RWPE2 (cell line): ENCODE data around the gene SPRN.

Experiments
- ATAC-seq: fragments of 200-7000 bp; cut with Tn5 transposase; 3 replicates; pipeline ENCODE4 v1.9.1; 2021; ENCODE audit warnings: low read depth
- DNase-seq: peaks from one replicate; pipeline ENCODE4 v3.0.0-alpha.2; 2020; ENCODE audit warnings: low spot score
- H3K27ac ChIP-seq: fragments of 450-650 bp; 2 replicates; pipeline ENCODE4 v1.5.1; 2017; ENCODE audit warnings: mild to moderate bottlenecking; ENCODE audit not compliant: poor library complexity, severe bottlenecking
- H3K27me3 ChIP-seq: fragments of 250-450 bp; sonication (Bioruptor Pico); 2 replicates; pipeline ENCODE4 v1.5.1; 2021; ENCODE audit warnings: mild to moderate bottlenecking, moderate library complexity; ENCODE audit not compliant: insufficient read depth, poor library complexity, severe bottlenecking
- H3K36me3 ChIP-seq: fragments of 250-450 bp; sonication (Bioruptor Pico); 2 replicates; pipeline ENCODE4 v1.5.1; 2020; ENCODE audit warnings: low read depth, mild to moderate bottlenecking, moderate library complexity
- H3K4me1 ChIP-seq: fragments of 250-450 bp; sonication (Bioruptor Pico); 2 replicates; pipeline ENCODE4 v1.5.1; 2021; ENCODE audit warnings: mild to moderate bottlenecking, moderate library complexity; ENCODE audit not compliant: insufficient read depth, poor library complexity, severe bottlenecking
- H3K4me3 ChIP-seq: fragments of 250-450 bp; sonication (Bioruptor Pico); 2 replicates; pipeline ENCODE4 v1.5.1; 2021; ENCODE audit warnings: mild to moderate bottlenecking, moderate library complexity; ENCODE audit not compliant: severe bottlenecking
- H3K9me3 ChIP-seq: fragments of 250-450 bp; sonication (Bioruptor Pico); 2 replicates; pipeline ENCODE4 v1.5.1; 2021; ENCODE audit warnings: mild to moderate bottlenecking, moderate library complexity; ENCODE audit not compliant: severe bottlenecking
- TF ChIP-seq, protein P1 (sequence below): fragments of 450-650 bp; IDR thresholded peaks from one replicate; pipeline ENCODE4 v1.5.1; 2017; ENCODE audit warnings: mild to moderate bottlenecking, moderate library complexity; ENCODE audit not compliant: poor library complexity, severe bottlenecking

Gene SPRN

DNA sequence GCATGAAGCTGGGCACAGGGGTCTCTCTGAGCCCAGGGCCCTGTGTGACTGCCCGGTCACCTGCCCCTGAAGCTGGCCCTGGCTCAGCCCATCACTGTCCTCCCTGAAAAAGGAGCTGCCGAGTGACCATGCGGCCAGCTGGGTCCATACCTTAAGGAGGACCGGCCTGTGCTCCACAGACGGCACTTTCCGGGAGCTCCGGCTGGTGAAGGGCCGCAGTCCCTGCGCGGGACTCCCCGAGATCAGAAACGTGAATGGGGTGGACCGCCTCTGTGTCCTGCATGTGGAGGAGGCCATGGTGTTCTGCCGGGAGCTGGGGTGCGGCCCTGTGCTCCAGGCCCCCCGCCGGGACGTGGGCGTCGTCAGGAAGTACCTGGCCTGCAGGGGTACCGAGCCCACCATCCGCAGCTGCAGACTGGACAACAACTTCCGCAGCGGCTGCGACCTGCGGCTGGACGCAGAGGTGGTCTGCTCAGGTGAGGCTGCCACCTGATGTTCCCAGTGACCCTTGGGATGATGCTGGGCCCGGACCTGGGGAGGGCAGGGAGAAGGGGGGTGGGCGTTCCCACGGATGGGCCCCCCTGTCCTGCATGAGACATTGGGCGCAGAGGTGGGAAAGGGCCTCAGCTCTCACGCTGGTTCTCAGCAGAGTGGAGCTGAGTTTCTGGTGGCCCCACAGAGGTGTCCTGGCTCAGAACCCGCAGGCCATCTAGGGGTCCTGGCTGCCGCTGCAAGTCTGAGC lies 32.8 kb upstream of the SPRN start:
- H3K36me3 ChIP-seq = no peaks in the 10 kb centered on the region
- H3K4me1 ChIP-seq = no peaks in the 10 kb centered on the region
- DNase-seq (peak; percentile 61), ATAC-seq (no peak)
- no peaks in the 10 kb centered on the region for H3K9me3 ChIP-seq
- no peak overlapping the region for H3K27ac ChIP-seq
- no peaks in the 10 kb centered on the region for H3K27me3 ChIP-seq
- TF ChIP-seq, protein P1, sequence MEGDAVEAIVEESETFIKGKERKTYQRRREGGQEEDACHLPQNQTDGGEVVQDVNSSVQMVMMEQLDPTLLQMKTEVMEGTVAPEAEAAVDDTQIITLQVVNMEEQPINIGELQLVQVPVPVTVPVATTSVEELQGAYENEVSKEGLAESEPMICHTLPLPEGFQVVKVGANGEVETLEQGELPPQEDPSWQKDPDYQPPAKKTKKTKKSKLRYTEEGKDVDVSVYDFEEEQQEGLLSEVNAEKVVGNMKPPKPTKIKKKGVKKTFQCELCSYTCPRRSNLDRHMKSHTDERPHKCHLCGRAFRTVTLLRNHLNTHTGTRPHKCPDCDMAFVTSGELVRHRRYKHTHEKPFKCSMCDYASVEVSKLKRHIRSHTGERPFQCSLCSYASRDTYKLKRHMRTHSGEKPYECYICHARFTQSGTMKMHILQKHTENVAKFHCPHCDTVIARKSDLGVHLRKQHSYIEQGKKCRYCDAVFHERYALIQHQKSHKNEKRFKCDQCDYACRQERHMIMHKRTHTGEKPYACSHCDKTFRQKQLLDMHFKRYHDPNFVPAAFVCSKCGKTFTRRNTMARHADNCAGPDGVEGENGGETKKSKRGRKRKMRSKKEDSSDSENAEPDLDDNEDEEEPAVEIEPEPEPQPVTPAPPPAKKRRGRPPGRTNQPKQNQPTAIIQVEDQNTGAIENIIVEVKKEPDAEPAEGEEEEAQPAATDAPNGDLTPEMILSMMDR = no peak
- H3K4me3 ChIP-seq = no peak overlapping the region

DNA sequence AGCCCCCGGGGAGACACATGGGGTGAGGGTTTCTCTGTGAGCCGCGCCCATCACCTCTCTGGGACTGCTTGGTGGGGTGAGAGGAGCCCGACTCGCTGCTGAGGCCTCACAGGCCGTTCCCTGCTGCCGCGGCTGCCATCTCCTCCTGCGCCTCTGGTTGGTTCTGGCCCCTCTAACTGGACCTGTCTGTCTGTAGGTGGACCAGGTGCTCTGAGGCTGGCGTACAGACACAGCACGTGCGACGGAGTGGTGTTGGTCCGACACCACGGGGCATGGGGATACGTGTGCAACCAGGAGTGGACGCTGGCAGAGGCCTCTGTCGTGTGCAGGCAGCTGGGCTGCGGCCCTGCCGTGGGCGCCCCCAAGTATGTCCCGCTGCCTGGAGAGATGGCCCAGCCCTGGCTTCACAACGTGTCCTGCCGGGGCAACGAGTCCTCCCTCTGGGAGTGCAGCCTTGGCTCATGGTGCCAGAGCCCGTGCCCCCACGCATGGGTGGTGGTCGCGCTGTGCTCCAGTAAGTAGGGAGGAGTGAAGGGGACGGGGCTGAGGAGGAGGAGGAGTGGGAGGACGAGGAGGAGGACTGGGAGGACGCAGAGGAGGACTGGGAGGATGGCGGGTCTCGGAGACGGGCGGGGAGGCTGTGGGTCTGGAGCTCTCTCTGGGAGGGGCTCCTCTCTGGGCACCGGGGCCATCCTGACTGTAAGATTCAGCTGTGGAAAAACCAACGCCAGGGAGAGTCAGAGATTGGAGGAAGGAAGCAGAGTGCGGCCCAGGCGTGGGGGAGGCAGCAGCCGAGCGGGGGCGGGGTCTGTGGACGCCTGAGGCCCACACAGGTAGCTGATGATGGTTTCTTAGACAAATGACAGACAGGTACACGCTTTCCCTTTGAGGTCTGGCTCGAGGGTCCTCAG lies 31.9 kb upstream of the SPRN start:
- H3K9me3 ChIP-seq = no peaks in the 10 kb centered on the region
- H3K27ac ChIP-seq = no peak overlapping the region
- no peaks in the 10 kb centered on the region for H3K4me1 ChIP-seq
- DNase-seq = peak; percentile 58
- no peaks in the 10 kb centered on the region for H3K36me3 ChIP-seq
- H3K27me3 ChIP-seq = no peaks in the 10 kb centered on the region
- H3K4me3 ChIP-seq = no peak overlapping the region
- TF ChIP-seq, protein P1 = no peak
- ATAC-seq = no peak

DNA sequence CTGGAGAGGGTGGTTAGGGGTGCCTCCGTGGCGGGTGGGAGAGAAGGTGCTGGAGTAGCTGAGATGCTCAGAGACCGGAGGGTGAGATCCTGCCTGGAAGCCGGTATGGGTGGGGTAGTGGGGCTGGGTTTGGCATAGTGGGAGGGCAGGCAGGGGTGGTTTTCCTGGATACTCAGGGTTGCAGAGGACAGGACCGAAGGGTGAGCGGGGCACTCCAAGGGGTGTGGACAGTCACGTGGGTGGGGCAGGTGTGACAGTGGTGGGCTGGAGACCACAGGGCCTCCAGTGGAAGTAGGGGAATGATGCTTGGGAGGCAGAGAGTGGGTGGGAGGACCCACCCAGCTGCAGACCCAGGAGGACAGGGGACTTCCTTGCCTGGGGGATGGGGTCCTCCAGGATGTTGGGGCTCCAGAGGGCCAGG lies 31.2 kb upstream of the SPRN start:
- ATAC-seq = no peak
- TF ChIP-seq, protein P1 = no peak
- peak; percentile 57 for DNase-seq
- Histone ChIP-seq H3K9me3 (no peaks in the 10 kb centered on the region), H3K27me3 (no peaks in the 10 kb centered on the region), H3K4me1 (no peaks in the 10 kb centered on the region), H3K4me3 (no peak overlapping the region), H3K27ac (no peak overlapping the region), H3K36me3 (no peaks in the 10 kb centered on the region)

DNA sequence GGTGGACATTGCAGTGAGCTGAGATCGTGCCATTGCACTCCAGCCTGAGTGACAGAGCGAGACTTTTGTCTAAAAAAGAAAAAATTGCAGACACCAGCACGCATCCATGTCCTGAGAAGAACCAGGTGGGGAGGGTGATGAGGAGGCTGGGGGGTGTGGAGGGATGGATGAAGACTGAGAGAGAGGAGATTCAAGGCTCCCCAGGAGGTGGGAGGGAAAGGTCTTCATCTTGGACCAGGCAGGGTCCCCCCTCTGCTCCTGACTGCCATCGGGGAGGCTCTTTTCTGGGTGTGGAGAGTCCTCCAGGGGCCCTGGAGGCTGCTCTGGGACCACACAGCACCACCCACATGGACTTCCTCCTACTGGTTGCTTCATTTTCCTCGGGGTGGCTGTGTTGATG lies 30.8 kb upstream of the SPRN start:
- Histone ChIP-seq H3K36me3 (no peaks in the 10 kb centered on the region), H3K9me3 (no peaks in the 10 kb centered on the region), H3K4me3 (no peak overlapping the region), H3K27me3 (no peaks in the 10 kb centered on the region), H3K27ac (no peak overlapping the region), H3K4me1 (no peaks in the 10 kb centered on the region)
- no peak for DNase-seq
- TF ChIP-seq, protein P1 = no peak
- no peak for ATAC-seq
